Ishikawa (cell line): ENCODE measurements around the gene RNF39.

Experiments used
- CEBPB ChIP-seq: IDR thresholded peaks from 2 replicates; pipeline ENCODE4 v1.6.1; 2012
- CREB1 ChIP-seq: IDR thresholded peaks from 2 replicates; pipeline ENCODE4 v1.6.1; 2012; ENCODE audit warnings: low read depth
- EGR1 ChIP-seq: IDR thresholded peaks from 2 replicates; pipeline ENCODE4 v1.6.1; 2012
- EP300 ChIP-seq: IDR thresholded peaks from 2 replicates; pipeline ENCODE4 v1.6.1; 2012; ENCODE audit warnings: borderline replicate concordance
- FOXM1 ChIP-seq: IDR thresholded peaks from 2 replicates; pipeline ENCODE4 v1.6.1; 2012; ENCODE audit warnings: low read depth, borderline replicate concordance
- NFIC ChIP-seq: IDR thresholded peaks from 2 replicates; pipeline ENCODE4 v1.6.1; 2012
- RAD21 ChIP-seq: IDR thresholded peaks from 2 replicates; pipeline ENCODE4 v1.6.1; 2012; ENCODE audit warnings: low read depth
- REST ChIP-seq: IDR thresholded peaks from 2 replicates; pipeline ENCODE4 v1.6.1; 2012; ENCODE audit warnings: low read depth, mild to moderate bottlenecking
- TAF1 ChIP-seq: IDR thresholded peaks from 2 replicates; pipeline ENCODE4 v1.6.1; 2012; ENCODE audit warnings: low read depth, mild to moderate bottlenecking
- TCF12 ChIP-seq: IDR thresholded peaks from 2 replicates; pipeline ENCODE4 v1.6.1; 2012; ENCODE audit warnings: low read depth
- TEAD4 ChIP-seq: IDR thresholded peaks from 2 replicates; pipeline ENCODE4 v1.6.1; 2012
- USF1 ChIP-seq: IDR thresholded peaks from 2 replicates; pipeline ENCODE4 v1.6.1; 2012
- YY1 ChIP-seq: IDR thresholded peaks from 2 replicates; pipeline ENCODE4 v1.6.1; 2012; ENCODE audit warnings: low read depth
- ZBTB7A ChIP-seq: IDR thresholded peaks from 2 replicates; pipeline ENCODE4 v1.6.1; 2012; ENCODE audit warnings: low read depth
- TF ChIP-seq, protein P1 (sequence below): IDR thresholded peaks from 2 replicates; pipeline ENCODE4 v1.6.1; 2012

The RNF39 gene

GRCh38 chr6:30044630-30045029 is 30.9 kb downstream of the RNF39 start:
- no peak for TF ChIP-seq ZBTB7A
- no peak for TF ChIP-seq TCF12
- TF ChIP-seq TEAD4 = no peak
- TF ChIP-seq FOXM1 = no peak
- TF ChIP-seq EGR1 = no peak
- no peak for TF ChIP-seq CREB1
- TF ChIP-seq, protein P1, sequence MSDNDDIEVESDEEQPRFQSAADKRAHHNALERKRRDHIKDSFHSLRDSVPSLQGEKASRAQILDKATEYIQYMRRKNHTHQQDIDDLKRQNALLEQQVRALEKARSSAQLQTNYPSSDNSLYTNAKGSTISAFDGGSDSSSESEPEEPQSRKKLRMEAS = no peak
- TF ChIP-seq NFIC = no peak
- no peak for TF ChIP-seq RAD21
- no peak for TF ChIP-seq USF1
- TF ChIP-seq CEBPB = no peak
- TF ChIP-seq EP300 = no peak
- no peak for TF ChIP-seq YY1
- no peak for TF ChIP-seq REST
- TF ChIP-seq TAF1 = no peak

DNA sequence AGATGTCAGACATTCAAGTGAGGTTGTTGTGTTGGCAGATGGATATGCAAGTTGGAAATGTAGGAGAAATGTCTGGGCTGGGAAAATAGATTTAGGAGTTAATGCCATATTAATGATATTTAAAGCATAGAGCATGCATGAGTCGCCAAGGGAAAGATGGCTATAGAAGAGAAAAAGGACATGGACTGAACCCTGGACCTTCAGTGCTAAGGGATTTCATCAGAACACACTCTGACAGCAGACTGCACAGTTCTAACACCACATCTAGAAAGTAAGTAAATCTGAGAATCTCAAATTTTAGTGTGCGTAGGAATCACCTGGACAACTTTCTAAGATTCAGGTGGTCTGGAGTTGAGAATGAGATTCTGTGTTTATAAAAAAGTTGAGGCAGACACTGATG is 31.8 kb downstream of the RNF39 start:
- TF ChIP-seq USF1 (no peak), CEBPB (no peak), FOXM1 (no peak), CREB1 (no peak), ZBTB7A (no peak), EP300 (no peak), TCF12 (no peak), TAF1 (no peak), REST (no peak)
- TF ChIP-seq, protein P1 = no peak

GRCh38 chr6:30042914-30043313 is 32.7 kb downstream of the RNF39 start:
- TF ChIP-seq CREB1 = no peak
- TF ChIP-seq TEAD4 = no peak
- TF ChIP-seq, protein P1 = no peak
- TF ChIP-seq CEBPB = no peak
- TF ChIP-seq EP300 = no peak
- no peak for TF ChIP-seq EGR1
- no peak for TF ChIP-seq ZBTB7A
- TF ChIP-seq YY1 = no peak
- no peak for TF ChIP-seq USF1
- TF ChIP-seq REST = no peak
- TF ChIP-seq TCF12 = no peak
- no peak for TF ChIP-seq TAF1
- TF ChIP-seq RAD21 = no peak
- no peak for TF ChIP-seq NFIC
- no peak for TF ChIP-seq FOXM1

DNA sequence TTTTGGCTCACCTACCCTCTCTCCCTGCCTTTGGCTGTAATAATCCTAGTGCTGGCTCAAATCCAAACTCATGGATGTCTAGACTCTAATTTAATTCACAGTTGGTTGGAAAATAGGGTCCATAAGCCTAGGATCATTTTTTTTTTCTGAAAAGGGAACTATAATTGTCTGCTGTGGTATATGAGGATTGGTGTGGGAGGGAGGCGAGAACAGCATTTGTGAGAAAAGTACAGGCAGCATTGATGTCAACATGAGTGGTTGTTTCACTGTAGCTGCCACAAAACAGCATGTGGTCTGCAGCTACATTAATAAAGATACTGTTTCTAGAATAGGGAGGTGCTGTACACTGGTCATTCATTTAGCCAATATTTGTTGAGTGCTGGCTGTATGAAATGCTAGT is 33.1 kb downstream of the RNF39 start:
- TF ChIP-seq FOXM1 (no peak), ZBTB7A (no peak), RAD21 (no peak), EGR1 (no peak), TEAD4 (no peak), TAF1 (no peak), CREB1 (no peak), TCF12 (no peak), REST (no peak), CEBPB (no peak), NFIC (no peak), EP300 (no peak), YY1 (no peak), USF1 (no peak)
- TF ChIP-seq, protein P1 = no peak
